NCI-H1694 treated with DMSO at 0.1 percent for 48 hours (cell line): ENCODE data around the gene ACAP2.
"Not testable (repeated sequence)": the region's sequence is repeated elsewhere in the genome, so short reads cannot be mapped to it uniquely, and the experiment has no call there.

Source experiments
- DNase-seq: peaks from one replicate; lab custom pipeline; 2025; lab: John Stamatoyannopoulos, UW

ACAP2 gene

GRCh38 chr3:195442573-195443390 lies at the start of gene ACAP2:
Gene ACAP2 (minus strand): TSS chr3:195443020. CDS start chr3:195442847, 173 bp downstream.
- DNase-seq, result peak; percentile 98

- DNase-seq, result no peak
Observed at GRCh38 chr3:195475614-195476013, 32.8 kb upstream of the ACAP2 start.

- not testable (repeated sequence) for DNase-seq
Observed at GRCh38 chr3:195475116-195475515, 32.3 kb upstream of the ACAP2 start.

- DNase-seq, result no peak
Observed at GRCh38 chr3:195468841-195469240, 26.0 kb upstream of the ACAP2 start.

GRCh38 chr3:195468391-195468776 lies 25.6 kb upstream of the ACAP2 start:
- DNase-seq, result no peak

- no peak for DNase-seq
Observed at GRCh38 chr3:195467641-195468390, 25.0 kb upstream of the ACAP2 start.

- DNase-seq, result no peak
Observed at GRCh38 chr3:195466251-195466650, 23.4 kb upstream of the ACAP2 start.

GRCh38 chr3:195462922-195463321 lies 20.1 kb upstream of the ACAP2 start:
- not testable (repeated sequence) for DNase-seq

- DNase-seq, result no peak
Observed at GRCh38 chr3:195462308-195462610, 19.4 kb upstream of the ACAP2 start.

GRCh38 chr3:195461594-195462307 lies 18.9 kb upstream of the ACAP2 start:
- DNase-seq, result no peak

GRCh38 chr3:195460091-195460713 lies 17.4 kb upstream of the ACAP2 start:
- no peak for DNase-seq

- no peak for DNase-seq
Observed at GRCh38 chr3:195458316-195458717, 15.5 kb upstream of the ACAP2 start.

- no peak for DNase-seq
Observed at GRCh38 chr3:195455789-195456188, 13.0 kb upstream of the ACAP2 start.

- no peak for DNase-seq
Observed at GRCh38 chr3:195453236-195453635, 10.4 kb upstream of the ACAP2 start.

GRCh38 chr3:195451373-195452015 lies 8.7 kb upstream of the ACAP2 start:
- DNase-seq, result peak; percentile 35

- no peak for DNase-seq
Observed at GRCh38 chr3:195450731-195451229, 8.0 kb upstream of the ACAP2 start.

- no peak for DNase-seq
Observed at GRCh38 chr3:195448205-195448875, 5.5 kb upstream of the ACAP2 start.

- no peak for DNase-seq
Observed at GRCh38 chr3:195447201-195447600, 4.4 kb upstream of the ACAP2 start.

- DNase-seq, result no peak
Observed at GRCh38 chr3:195446359-195446758, 3.5 kb upstream of the ACAP2 start.

GRCh38 chr3:195445885-195446284 lies 3.1 kb upstream of the ACAP2 start:
- no peak for DNase-seq

GRCh38 chr3:195443391-195443989 lies 670 bp upstream of the ACAP2 start:
- no peak for DNase-seq
